HG03159 (cell line): ENCODE results near the gene LATS2.

ENCODE experiments used
- ATAC-seq: cut with Tn5 transposase; IDR thresholded peaks from one replicate; pipeline ENCODE4 v1.9.1; 2021; ENCODE audit warnings: mild to moderate bottlenecking, moderate library complexity; ENCODE audit not compliant: unreplicated experiment

Gene LATS2

GRCh38 chr13:20994441-20994821, 67.0 kb downstream of the LATS2 start:
- ATAC-seq: no peak

- ATAC-seq: no peak
Observed at GRCh38 chr13:20993661-20994440, 67.5 kb downstream of the LATS2 start.

GRCh38 chr13:20993211-20993610, 68.2 kb downstream of the LATS2 start:
- ATAC-seq: no peak

- ATAC-seq: no peak
Observed at GRCh38 chr13:20991741-20992520, 69.5 kb downstream of the LATS2 start.

GRCh38 chr13:20990910-20991525, 70.4 kb downstream of the LATS2 start:
- no peak for ATAC-seq

- no peak for ATAC-seq
Observed at GRCh38 chr13:20989656-20990321, 71.6 kb downstream of the LATS2 start.

GRCh38 chr13:20988909-20989655, 72.3 kb downstream of the LATS2 start:
- ATAC-seq: no peak

- ATAC-seq: no peak
Observed at GRCh38 chr13:20988033-20988908, 73.1 kb downstream of the LATS2 start.

GRCh38 chr13:20987599-20987998, 73.8 kb downstream of the LATS2 start:
- no peak for ATAC-seq

- ATAC-seq: no peak
Observed at GRCh38 chr13:20984879-20985278, 76.5 kb downstream of the LATS2 start.

- no peak for ATAC-seq
Observed at GRCh38 chr13:20983386-20983785, 78.0 kb downstream of the LATS2 start.

GRCh38 chr13:20981370-20982095, 79.9 kb downstream of the LATS2 start:
- no peak for ATAC-seq

- ATAC-seq: no peak
Observed at GRCh38 chr13:20980899-20981298, 80.5 kb downstream of the LATS2 start.

- ATAC-seq: no peak
Observed at GRCh38 chr13:20980430-20980829, 81.0 kb downstream of the LATS2 start.

GRCh38 chr13:20977394-20977793, 84.0 kb downstream of the LATS2 start:
- no peak for ATAC-seq

GRCh38 chr13:20974981-20975585, 86.3 kb downstream of the LATS2 start:
- ATAC-seq: no peak

- ATAC-seq: no peak
Observed at GRCh38 chr13:20973886-20974425, 87.4 kb downstream of the LATS2 start.

GRCh38 chr13:20972731-20973130, 88.7 kb downstream of the LATS2 start:
- ATAC-seq: no peak
